GM12891 (cell line): ENCODE results near the gene CNRIP1.

Experiments used
- POLR2A ChIP-seq: IDR thresholded peaks from 2 replicates; pipeline ENCODE4 v1.6.1; 2011; ENCODE audit warnings: low read depth, low read length, control low read depth
- POLR2AphosphoS5 ChIP-seq: IDR thresholded peaks from 2 replicates; pipeline ENCODE4 v1.6.1; 2011; ENCODE audit warnings: low read depth, low read length, control low read depth
- POU2F2 ChIP-seq: IDR thresholded peaks from 2 replicates; pipeline ENCODE4 v1.6.1; 2011; ENCODE audit warnings: low read depth, mild to moderate bottlenecking, control low read depth, low read length, moderate library complexity
- SPI1 ChIP-seq: IDR thresholded peaks from 2 replicates; pipeline ENCODE4 v1.6.1; 2011; ENCODE audit warnings: low read depth, low read length, control low read depth
- TAF1 ChIP-seq: IDR thresholded peaks from 2 replicates; pipeline ENCODE4 v1.6.1; 2011; ENCODE audit warnings: low read depth, low read length, control low read depth

DNA sequence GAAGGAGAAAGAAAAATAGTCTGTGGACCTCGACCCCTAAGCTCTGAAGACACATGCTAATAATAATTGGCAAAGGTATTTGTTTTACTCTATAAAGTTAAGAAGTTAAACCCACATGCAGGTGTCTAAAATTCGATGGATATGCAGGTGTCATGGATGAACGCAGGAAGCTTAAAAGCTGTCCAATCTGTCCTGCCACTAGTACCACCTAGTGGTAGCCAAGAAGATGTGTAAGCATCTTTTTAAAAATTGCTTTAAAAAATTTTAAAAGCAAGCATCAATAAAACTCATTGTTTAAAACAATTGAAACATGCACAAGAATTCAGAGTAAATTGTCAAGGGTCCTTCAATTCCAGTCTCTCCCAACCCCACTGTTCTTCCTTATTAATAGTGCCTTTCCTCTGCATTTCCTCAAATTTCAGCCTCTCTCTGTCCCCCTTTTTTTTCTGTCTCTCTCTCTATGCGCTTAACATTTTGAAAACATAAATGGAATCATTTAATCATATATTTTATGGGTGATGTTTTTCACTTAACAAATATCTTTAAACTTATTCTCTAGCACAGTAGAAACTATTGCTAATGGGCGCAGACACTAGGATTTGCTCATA lies 36.8 kb downstream of the CNRIP1 start:
- no peak for TF ChIP-seq POLR2AphosphoS5
- no peak for TF ChIP-seq POLR2A
- TF ChIP-seq POU2F2 = no peak
- TF ChIP-seq TAF1 = no peak
- no peak for TF ChIP-seq SPI1
